GM19455 (cell line): ENCODE measurements around the gene OCEL1.
"Not testable (repeated sequence)": the region's sequence is repeated elsewhere in the genome, so short reads cannot be mapped to it uniquely, and the experiment has no call there.

Experiments
- ATAC-seq: cut with Tn5 transposase; IDR thresholded peaks from one replicate; pipeline ENCODE4 v1.9.1; 2021; ENCODE audit not compliant: unreplicated experiment

OCEL1 gene, protein sequence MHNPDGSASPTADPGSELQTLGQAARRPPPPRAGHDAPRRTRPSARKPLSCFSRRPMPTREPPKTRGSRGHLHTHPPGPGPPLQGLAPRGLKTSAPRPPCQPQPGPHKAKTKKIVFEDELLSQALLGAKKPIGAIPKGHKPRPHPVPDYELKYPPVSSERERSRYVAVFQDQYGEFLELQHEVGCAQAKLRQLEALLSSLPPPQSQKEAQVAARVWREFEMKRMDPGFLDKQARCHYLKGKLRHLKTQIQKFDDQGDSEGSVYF

DNA sequence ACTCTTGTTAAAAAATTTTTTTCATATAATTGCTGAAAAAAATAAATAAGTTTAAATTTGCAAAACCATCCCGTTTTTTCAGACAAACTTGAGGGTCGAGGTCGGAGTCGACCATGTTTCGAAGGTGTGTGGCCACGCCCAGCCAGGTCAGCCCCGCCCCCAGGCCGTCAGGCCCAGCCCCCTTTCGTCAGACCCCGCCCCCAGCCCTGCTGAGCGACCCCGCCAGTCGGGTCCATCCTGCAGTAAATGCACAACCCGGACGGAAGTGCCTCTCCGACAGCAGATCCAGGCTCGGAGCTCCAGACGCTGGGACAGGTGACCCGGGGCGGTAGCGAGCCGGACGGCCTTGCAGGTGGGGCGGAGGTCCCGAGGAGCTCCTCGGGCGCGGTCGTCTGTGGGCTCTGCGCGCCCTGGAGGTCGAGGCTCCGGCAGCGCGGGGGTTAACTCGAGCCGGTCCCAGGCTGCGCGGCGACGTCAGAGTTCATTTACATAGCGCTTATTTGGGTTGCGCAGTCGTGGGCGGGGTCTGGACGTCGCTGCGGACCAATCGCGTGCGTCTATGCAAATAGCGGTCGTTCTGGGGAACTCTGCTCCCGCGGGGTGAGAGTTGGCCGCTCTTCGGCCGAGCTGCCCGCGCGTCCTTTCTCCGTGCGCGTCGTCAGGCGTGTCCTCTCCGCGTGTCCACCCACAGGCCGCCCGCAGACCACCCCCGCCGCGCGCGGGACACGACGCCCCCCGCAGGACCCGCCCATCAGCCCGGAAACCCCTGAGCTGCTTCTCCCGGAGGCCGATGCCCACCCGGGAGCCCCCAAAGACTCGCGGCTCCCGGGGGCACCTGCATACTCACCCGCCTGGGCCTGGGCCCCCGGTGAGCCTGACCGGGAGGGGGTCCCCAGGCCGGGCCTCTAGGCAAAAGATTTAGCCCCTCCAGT, at the start of gene OCEL1:
TSS of gene OCEL1 (plus strand) at position 225 of the 932 bp plus-strand sequence. CDS start at position 247, 22 bp downstream.
- peak; percentile 87 for ATAC-seq

DNA sequence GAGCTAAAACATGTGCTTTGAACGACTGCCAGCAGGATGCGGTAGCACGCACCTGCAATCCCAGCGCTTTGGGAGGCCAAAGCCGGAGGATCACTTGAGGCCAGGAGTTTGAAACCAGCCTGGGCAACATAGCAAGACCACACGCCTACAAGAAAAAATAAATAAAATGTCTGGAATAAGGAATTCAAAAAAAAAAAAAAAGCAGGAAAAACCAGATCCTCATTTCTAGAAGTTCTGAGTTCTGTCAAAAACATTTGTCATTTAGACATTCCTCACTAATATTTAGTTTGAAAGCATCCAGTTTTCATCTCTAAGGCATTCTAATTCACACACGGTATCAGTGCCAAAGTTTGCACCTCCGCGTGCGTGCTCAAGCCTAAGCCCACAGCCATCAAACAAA, 47.7 kb upstream of the OCEL1 start:
- no peak for ATAC-seq

DNA sequence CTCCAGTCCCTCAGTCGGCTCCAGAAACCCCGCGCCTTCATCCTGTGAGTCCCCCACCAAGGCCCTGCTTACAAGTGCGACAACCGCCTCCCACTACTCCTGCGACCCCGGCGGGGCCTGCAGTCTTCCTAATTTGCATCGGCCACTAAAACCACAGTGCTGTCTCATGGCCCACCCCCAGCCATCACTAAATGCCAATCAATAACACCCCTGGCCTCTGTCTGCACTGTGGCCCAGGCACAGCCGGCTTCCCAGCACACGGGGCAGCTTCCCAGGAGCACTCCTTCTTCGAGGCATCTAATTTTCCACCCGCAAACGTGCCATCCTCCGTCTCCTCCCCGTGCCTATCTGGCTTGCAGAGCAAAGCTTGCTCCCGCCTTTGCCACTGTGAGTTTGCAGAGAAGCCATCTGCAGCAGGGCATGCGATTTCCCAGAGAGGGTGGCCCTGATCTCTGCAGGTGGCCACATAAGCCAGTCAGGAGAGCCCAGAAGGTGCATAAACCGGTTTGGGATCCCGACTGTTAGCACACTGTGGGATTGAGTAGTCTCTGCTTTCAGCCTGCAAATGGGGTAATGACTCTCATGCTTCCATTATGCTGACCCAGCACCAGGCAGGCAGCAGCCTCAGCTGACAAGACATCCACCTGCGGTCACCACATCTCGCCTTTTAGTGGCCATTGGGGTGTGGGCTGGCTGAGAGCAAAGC, 44.9 kb upstream of the OCEL1 start:
- ATAC-seq, result no peak

DNA sequence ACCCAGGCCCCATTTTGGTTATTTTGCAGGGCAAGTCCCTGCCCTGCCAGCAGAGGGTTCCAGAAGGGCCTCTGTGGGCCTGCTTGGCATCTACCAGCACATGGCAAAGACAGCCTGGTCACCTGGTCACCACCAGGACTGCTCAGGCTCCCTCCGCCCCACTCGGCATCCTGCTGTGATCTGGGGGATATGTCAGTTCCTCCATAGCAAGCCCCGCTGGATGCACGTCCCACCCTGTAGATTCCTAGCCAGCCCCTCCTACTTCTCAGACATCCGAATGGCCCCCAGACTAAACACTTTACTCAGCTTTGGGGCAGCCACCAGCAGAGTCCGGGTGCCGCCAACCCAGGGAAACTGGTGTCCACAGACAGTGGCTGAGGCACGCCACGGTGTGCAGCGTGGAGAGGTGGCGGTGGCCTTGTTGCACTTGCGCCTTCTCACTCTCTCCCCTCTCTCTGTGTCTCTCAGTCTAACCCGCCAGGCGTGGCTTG, 42.7 kb upstream of the OCEL1 start:
- no peak for ATAC-seq

DNA sequence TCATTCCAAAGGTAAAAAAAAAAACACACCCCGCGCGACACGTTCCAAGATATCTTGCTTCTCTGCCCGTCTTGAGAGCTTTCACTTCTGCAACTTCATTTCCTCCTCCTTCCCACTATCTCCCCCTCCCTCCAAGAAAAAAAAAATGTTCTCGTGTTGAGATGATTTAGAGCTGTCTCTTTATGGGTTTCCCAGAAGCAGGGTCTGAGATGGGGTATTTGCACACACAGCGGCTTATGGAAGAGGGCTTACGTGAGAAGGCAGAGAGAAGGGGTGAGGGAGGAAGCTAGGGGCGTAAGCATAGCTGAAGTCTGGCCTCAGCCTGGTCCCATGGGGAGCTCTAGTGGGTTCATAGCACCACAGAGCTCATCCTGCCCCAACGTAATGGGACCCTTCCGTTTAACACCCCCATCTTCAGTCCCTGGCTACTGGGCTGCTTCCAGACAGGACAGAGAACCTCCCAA, 42.1 kb upstream of the OCEL1 start:
- no peak for ATAC-seq

DNA sequence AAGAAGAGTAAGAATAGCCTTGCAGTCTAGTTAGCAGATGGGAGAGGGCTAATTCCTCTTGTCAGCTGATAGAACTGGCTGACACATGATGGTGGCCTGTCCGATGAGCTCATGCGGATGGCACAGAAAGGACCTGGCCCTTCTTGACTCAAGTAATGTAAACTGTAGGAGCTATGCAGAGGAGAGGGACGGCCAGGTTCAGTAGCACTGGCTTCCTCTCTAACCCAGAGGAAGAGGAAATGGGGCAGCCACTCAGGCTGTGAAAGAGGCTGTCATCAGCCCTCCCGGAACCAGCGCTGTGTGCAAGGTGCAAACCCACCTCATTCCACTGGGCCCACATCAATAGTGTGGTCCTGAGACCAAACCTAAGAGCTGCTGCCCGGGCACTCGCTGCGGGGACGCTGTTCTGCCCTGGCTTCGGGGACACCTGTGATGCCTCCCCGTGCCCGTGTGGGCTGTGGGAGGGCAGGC, 41.6 kb upstream of the OCEL1 start:
- ATAC-seq, result no peak

DNA sequence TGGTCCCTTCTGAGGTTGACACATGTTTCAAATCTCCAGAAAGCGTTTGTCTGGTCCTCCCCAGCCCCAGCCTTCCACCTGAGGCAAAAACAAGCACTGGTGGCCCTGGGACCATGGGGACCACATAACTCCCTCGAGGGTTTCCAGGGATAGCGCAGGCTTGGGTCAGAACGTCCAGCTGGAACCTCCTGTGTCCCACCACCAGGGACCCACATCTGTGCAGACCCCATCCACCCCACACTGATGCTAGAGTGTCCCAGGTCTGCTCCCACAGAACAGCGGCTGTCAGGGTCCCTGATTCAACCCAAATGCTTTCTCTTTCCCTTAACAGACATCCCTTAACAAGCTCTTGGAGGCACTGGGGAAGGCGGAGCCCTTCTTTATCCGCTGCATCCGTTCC, 40.4 kb upstream of the OCEL1 start:
- no peak for ATAC-seq

DNA sequence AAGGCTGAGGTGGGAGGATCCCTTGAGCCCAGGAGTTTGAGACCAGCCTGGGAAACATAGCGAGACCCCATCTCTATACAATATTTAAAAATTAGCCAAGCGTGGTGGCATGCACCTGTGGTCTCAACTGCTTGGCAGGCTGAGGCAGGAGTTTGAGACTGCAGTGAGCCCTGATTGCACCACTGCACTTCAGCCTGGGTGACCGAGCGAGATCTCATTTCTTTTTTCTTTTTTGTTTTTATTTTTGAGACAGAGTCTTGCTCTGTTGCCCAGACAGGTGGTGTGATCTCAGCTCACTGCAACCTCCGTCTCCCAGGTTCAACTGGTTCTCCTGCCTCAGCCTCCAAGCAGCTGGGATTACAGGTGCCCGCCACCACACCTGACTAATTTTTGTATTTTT, 34.3 kb upstream of the OCEL1 start:
- ATAC-seq, result not testable (repeated sequence)

DNA sequence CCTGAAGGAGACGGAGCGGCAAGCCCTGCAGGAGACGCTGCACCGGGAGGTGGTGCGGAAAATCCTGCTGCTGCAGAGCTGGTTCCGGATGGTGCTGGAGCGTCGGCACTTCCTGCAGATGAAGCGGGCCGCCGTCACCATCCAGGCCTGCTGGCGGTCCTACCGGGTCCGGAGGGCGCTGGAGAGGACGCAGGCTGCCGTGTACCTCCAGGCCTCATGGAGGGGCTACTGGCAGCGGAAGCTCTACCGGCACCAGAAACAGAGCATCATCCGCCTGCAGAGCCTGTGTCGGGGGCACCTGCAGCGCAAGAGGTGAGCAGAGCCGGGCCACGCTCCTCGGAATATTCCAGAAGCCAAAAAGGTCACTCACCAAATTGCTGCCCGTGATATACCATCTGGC, 33.3 kb upstream of the OCEL1 start:
- no peak for ATAC-seq

DNA sequence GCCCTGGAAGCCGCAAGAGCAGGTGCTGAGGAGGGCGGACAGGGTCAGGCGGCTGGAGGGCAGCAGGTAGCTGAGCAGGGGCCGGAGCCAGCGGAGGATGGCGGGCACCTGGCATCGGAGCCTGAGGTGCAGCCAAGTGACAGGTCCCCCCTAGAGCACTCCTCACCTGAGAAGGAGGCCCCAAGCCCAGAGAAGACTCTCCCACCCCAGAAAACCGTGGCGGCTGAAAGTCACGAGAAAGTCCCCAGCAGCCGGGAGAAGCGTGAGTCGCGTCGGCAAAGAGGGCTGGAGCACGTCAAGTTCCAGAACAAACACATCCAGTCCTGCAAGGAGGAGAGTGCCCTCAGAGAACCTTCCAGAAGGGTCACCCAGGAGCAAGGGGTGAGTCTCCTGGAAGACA, 31.4 kb upstream of the OCEL1 start:
- ATAC-seq, result no peak

DNA sequence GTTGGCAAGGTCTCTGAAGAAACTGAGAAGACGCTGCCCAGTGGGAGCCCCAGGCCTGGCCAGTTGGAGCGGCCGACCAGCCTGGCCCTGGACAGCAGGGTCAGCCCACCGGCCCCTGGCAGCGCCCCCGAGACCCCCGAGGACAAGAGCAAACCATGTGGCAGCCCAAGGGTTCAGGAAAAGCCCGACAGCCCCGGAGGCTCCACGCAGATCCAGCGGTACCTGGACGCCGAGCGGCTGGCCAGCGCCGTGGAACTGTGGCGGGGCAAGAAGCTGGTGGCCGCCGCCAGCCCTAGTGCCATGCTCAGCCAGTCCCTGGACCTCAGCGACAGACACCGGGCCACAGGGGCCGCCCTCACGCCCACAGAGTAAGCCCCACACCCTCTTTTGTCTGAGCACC, 30.9 kb upstream of the OCEL1 start:
- no peak for ATAC-seq

DNA sequence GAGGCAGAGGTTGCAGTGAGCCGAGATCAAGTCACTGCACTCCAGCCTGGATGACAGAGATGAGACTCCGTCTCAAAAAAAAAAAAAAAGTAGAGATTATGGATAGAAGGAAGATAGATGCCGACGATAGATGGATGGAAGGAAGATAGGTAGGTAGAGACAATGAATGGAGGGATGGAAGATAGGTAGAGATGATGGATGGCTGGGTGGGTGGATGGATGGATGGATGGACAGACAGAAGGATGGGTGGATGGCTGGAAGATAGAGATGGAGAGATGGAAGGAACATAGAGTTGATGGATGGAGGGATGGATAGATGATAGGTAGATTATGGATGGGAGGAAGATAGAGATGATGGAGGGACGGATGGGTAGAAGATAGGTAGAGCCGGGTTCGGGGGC, 29.4 kb upstream of the OCEL1 start:
- ATAC-seq, result no peak

DNA sequence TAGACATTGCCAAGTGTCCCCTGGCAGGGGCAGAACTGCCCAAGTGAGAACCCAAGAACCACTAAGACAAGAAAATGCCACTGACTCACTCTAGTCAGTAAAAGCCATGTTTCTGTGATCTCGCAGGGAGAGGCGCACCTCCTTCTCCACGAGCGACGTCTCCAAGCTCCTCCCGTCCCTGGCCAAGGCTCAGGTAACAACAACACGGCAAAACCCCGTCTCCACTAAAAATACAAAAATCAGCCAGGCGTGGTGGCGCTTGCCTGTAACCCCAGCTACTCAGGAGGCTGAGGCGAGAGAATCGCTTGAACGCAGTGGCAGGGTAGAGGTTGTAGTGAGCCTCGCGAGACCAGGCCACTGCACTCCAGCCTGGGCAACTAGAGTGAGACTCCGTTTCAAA, 28.4 kb upstream of the OCEL1 start:
- no peak for ATAC-seq

DNA sequence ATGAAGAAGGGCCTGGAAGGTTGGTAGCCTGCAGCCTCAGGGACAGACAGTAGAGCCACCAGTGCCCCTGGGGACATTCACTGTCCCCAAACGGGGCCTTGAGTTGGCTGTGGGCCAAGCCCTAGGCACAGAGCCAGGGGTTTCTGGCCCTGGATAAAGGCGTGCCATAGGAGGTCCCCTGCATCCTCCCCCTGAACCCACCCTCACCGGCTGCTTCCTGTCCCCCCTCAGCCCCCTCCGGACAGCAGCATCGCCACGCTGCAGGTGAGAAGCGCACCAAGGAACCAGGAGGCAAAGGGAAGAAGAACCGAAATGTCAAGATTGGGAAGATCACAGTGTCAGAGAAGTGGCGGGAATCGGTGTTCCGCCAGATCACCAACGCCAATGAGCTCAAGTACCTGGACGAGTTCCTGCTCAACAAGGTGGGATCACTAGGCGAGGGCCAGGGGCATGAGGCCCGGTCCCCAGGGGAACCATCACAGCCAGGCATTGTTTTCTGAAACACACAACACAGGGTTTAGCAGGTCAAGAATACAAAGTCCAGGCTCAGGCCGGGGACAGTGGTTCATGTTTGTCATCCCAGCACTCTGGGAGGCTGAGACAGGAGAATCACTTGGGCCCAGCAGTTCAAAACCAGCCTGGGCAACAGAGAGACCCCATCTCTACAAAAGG, 25.5 kb upstream of the OCEL1 start:
- ATAC-seq, result no peak

DNA sequence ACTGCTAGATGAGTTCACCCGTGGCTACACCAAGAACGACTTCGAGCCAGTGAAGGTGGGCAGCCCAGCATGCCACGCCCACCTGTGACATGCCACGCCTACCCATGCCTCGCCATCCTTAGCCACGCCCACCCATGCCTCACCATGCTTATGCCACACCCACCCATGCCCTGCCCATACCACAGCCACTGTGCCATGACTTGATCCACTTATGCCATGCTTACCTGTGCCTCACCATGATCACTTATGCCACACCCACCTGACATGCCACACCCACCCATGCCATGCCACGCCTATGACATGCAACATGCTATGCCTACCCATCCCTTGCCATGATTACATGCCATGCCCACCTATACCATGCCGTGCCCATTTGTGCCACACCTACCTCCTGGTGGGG, 23.8 kb upstream of the OCEL1 start:
- ATAC-seq, result no peak

DNA sequence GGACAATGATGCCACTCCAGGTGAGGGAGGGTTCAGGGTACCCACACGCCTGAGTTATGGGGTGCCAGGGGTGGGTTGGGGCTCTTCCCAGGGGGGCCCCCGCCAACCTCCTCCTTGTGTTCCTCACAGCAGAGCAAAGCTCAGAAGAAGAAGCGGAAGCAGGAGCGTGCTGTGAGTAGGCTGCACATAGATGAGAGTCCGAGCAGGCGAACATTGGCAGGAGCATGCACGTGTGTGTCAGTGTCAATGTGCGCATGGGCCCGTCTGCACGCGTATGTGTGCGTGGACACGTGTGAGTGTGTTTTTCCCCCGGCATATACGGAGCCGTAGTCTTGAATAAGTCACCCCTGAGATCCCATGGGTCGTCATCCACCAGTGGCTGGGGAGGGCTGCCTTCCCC, 23.3 kb upstream of the OCEL1 start:
- ATAC-seq, result no peak

DNA sequence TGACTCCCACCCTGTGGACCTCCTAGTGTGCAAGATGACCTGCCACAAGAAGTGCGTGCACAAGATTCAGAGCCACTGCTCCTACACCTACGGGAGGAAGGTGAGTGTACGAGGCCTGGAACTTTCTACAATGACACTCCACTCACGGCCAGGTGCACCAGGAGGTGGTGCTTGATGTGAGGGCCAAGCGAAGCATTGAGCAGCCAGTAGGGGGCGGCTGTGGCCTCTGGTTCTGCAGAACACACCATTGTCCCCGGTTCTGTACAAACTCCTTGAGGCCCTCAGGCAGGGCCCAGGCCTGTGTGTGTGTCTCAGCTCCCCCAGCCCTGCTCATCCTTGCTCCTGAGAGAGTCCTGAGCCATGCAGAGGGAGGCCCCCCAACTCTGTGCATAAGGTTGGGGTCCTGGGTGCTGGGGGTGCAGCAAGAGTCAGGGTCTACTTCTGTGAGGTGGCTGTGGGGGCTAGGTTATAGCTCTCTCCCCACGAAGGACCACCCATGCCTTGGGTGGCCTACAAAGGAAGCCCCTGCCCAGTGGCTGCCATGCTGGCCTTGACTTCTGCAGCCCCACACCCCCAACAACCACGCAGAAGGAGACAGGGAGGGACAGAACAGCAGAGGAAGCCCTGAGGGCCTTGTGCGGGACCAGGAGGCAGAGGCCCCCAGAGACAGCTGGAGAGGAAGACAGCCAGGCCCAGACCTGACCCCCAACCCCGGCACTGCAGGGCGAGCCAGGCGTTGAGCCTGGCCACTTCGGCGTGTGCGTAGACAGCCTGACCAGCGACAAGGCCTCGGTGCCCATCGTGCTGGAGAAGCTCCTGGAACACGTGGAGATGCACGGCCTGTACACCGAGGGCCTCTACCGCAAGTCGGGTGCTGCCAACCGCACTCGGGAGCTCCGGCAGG, 20.5 kb upstream of the OCEL1 start:
- no peak for ATAC-seq

DNA sequence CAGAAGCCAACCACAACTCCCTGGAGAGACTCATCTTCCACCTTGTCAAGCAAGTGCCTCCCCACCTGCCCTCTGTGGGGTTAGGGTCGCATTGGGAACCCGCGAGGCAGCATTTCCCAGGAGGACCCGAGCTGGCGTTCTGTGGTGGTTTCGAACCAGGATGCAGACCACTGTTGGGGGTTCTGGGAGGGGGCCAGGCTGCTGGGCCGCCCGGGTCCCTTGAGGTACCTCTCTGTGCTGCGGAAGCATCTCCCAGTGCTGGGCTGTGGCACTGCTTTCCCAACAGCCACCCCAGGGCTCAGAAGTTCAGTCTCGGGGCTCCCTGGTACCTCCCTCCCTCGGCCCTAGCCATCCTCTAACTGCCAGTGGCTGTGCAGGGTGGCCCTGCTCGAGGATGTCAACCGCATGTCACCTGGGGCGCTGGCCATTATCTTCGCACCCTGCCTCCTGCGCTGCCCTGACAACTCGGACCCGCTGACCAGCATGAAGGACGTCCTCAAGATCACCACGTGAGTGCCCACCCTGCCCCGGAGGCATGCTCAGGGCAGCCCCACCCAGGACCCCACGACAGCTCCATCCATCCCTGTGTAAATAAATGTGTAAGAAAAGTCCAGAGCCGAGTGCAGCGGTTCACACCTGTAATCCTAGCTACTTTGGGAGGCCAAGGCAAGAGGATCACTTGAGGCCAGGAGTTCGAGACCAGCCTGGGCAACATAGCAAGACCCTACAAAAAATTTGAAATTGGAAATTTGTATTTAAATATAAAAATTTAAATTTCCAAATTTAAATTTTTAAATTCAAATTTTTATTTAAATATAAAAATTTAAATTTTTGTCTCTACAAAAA, 19.1 kb upstream of the OCEL1 start:
- ATAC-seq, result no peak
